ENCODE measurements around the gene DDX42. TPM values are rescaled to one million over a fixed set of nuclear protein-coding genes. Genes with fewer than 3 reads are reported as not detected.

The DDX42 gene
- polyA plus RNA-seq, 1 donor from 2014 or later = 115 TPM

DNA sequence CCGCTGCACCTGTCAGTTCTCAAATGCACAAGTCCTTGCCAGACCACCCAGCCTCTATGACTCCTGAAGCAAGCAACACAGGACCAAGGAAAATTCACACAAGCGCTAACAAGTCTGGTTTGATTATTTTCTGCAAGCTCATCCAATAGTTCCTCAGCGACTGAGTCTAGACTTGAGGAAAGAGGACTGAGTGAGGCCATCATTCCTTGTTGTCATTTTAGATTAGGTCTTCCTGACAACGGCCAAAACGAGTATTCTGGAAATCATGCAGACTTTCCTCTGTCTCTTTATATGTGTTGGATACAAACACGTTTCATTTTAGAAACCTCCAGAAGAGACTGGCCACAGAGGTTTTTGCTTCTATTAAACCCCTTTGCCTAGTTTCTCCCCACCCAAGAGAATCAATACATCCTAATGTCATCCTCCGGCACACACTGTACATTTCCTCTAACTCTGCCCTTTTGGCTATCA, 1.1 kb upstream of the DDX42 start:
- Histone ChIP-seq H3K9ac (ENCODE audit: low read length) (peak overlapping the region; percentile 89), H3K27ac (ENCODE audit: low read length) (peak overlapping the region; percentile 88), H3K9me3 (ENCODE audit: low read length) (no peaks in the 10 kb centered on the region), H2AFZ (ENCODE audit: low read depth, low read length) (peak overlapping the region; percentile 36), H3K79me2 (replicated peaks; ENCODE audit: insufficient read depth, low read length) (peaks cover 68% of the 10 kb centered on the region), H3K9me2 (ENCODE audit: insufficient read depth, low read length) (no peaks in the 10 kb centered on the region), H3K36me3 (ENCODE audit: insufficient read depth, low read length) (no peaks in the 10 kb centered on the region), H3K27me3 (ENCODE audit: insufficient read depth, low read depth, low read length) (no peaks in the 10 kb centered on the region), H3F3A (ENCODE audit: insufficient read depth, low read length, poor library complexity, severe bottlenecking) (no peaks in the 10 kb centered on the region), H3K4me2 (ENCODE audit: low read length) (peak overlapping the region; percentile 21), H4K20me1 (ENCODE audit: insufficient read depth) (peaks cover 16% of the 10 kb centered on the region), H3K4me3 (ENCODE audit: low read length) (peak overlapping the region; percentile 80)
- TF ChIP-seq RAD21 (conservative IDR thresholded peaks at IDR 0.05) (no peak), EZH2 (IDR thresholded peaks at IDR 0.05; ENCODE audit: borderline replicate concordance, insufficient read depth, low read length, poor library complexity, severe bottlenecking) (no peak), MXI1 (conservative IDR thresholded peaks at IDR 0.05; ENCODE audit: poor library complexity, severe bottlenecking) (no peak), EP300 (conservative IDR thresholded peaks at IDR 0.05; ENCODE audit: poor library complexity, severe bottlenecking) (no peak), SMC3 (conservative IDR thresholded peaks at IDR 0.05; ENCODE audit: poor library complexity) (no peak)

GRCh38 chr17:63773272-63774140, 464 bp upstream of the DDX42 start, which contains the start of gene CCDC47:
Gene CCDC47, minus strand, starts transcription at chr17:63773597. Its CDS starts 7,422 bp downstream, at chr17:63766175.
- TF ChIP-seq EZH2 (IDR thresholded peaks at IDR 0.05; ENCODE audit: borderline replicate concordance, insufficient read depth, low read length, poor library complexity, severe bottlenecking) (no peak), TAF1 (IDR thresholded peaks at IDR 0.05; ENCODE audit: low read depth) (peak; percentile 22), EP300 (conservative IDR thresholded peaks at IDR 0.05; ENCODE audit: poor library complexity, severe bottlenecking) (peak; percentile 69), MXI1 (conservative IDR thresholded peaks at IDR 0.05; ENCODE audit: poor library complexity, severe bottlenecking) (peak; percentile 100), SMC3 (conservative IDR thresholded peaks at IDR 0.05; ENCODE audit: poor library complexity) (peak; percentile 12), RAD21 (conservative IDR thresholded peaks at IDR 0.05) (no peak), POLR2AphosphoS5 (IDR thresholded peaks at IDR 0.05) (peak; percentile 95)
- TF ChIP-seq, protein P1, sequence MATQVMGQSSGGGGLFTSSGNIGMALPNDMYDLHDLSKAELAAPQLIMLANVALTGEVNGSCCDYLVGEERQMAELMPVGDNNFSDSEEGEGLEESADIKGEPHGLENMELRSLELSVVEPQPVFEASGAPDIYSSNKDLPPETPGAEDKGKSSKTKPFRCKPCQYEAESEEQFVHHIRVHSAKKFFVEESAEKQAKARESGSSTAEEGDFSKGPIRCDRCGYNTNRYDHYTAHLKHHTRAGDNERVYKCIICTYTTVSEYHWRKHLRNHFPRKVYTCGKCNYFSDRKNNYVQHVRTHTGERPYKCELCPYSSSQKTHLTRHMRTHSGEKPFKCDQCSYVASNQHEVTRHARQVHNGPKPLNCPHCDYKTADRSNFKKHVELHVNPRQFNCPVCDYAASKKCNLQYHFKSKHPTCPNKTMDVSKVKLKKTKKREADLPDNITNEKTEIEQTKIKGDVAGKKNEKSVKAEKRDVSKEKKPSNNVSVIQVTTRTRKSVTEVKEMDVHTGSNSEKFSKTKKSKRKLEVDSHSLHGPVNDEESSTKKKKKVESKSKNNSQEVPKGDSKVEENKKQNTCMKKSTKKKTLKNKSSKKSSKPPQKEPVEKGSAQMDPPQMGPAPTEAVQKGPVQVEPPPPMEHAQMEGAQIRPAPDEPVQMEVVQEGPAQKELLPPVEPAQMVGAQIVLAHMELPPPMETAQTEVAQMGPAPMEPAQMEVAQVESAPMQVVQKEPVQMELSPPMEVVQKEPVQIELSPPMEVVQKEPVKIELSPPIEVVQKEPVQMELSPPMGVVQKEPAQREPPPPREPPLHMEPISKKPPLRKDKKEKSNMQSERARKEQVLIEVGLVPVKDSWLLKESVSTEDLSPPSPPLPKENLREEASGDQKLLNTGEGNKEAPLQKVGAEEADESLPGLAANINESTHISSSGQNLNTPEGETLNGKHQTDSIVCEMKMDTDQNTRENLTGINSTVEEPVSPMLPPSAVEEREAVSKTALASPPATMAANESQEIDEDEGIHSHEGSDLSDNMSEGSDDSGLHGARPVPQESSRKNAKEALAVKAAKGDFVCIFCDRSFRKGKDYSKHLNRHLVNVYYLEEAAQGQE (IDR thresholded peaks at IDR 0.05; ENCODE audit: borderline replicate concordance) = no peak
- TF ChIP-seq, protein P2, sequence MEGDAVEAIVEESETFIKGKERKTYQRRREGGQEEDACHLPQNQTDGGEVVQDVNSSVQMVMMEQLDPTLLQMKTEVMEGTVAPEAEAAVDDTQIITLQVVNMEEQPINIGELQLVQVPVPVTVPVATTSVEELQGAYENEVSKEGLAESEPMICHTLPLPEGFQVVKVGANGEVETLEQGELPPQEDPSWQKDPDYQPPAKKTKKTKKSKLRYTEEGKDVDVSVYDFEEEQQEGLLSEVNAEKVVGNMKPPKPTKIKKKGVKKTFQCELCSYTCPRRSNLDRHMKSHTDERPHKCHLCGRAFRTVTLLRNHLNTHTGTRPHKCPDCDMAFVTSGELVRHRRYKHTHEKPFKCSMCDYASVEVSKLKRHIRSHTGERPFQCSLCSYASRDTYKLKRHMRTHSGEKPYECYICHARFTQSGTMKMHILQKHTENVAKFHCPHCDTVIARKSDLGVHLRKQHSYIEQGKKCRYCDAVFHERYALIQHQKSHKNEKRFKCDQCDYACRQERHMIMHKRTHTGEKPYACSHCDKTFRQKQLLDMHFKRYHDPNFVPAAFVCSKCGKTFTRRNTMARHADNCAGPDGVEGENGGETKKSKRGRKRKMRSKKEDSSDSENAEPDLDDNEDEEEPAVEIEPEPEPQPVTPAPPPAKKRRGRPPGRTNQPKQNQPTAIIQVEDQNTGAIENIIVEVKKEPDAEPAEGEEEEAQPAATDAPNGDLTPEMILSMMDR (IDR thresholded peaks at IDR 0.05; ENCODE audit: poor library complexity, severe bottlenecking) = peak; percentile 12
- peak within 1 kb of the TSS; percentile 80 for H3K4me3 ChIP-seq (ENCODE audit: low read length)
- H3K36me3 ChIP-seq (ENCODE audit: insufficient read depth, low read length) = no peaks in the 10 kb centered on the region
- H2AFZ ChIP-seq (ENCODE audit: low read depth, low read length) = peak within 1 kb of the TSS; percentile 51
- no peaks in the 10 kb centered on the region for H3K27me3 ChIP-seq (ENCODE audit: insufficient read depth, low read depth, low read length)
- H3K79me2 ChIP-seq (replicated peaks; ENCODE audit: insufficient read depth, low read length) = peaks cover 70% of the 10 kb centered on the region
- H3K4me2 ChIP-seq (ENCODE audit: low read length) = peak within 1 kb of the TSS; percentile 21
- peak within 1 kb of the TSS; percentile 96 for H3K9ac ChIP-seq (ENCODE audit: low read length)
- no peaks in the 10 kb centered on the region for H3K9me2 ChIP-seq (ENCODE audit: insufficient read depth, low read length)
- peaks cover 16% of the 10 kb centered on the region for H4K20me1 ChIP-seq (ENCODE audit: insufficient read depth)
- no peaks in the 10 kb centered on the region for H3K9me3 ChIP-seq (ENCODE audit: low read length)
- peak within 1 kb of the TSS; percentile 90 for H3K27ac ChIP-seq (ENCODE audit: low read length)
- no peaks in the 10 kb centered on the region for H3F3A ChIP-seq (ENCODE audit: insufficient read depth, low read length, poor library complexity, severe bottlenecking)
